Endothelial cell of umbilical vein (primary cell): ENCODE data around the gene OAF. TPM values are rescaled to one million over a fixed set of nuclear protein-coding genes. Genes with fewer than 3 reads are reported as not detected.

Source experiments
- BruUV-seq: library from RNA; stranded (reverse); fragments of 400-500 nt; replicated peaks from 2 replicates; lab custom pipeline; 2021; lab: Mats Ljungman, UMichigan
- CTCF ChIA-PET: fragments of 300-600, 350-600 bp; sonication (Branson Sonifier 250); formaldehyde crosslinking; loops from one replicate; lab custom pipeline; 2021; ENCODE audit warnings: antibody characterized with exemption, inconsistent platforms; lab: Charles Lee
- POLR2A ChIA-PET: fragments of 300-600, 350-600 bp; sonication (Branson Sonifier 250); formaldehyde crosslinking; loops from one replicate; lab custom pipeline; 2021; ENCODE audit warnings: antibody characterized with exemption, inconsistent platforms; lab: Charles Lee
- DNase-seq: peaks from one replicate; pipeline ENCODE4 v3.0.0-alpha.2; 2011; ENCODE audit warnings: low read depth, low spot score
- FAIRE-seq: peaks from 2 replicates; lab custom pipeline; 2011; peaks lifted over from hg19 to GRCh38; lab: Jason Lieb, UNC
- H2AFZ ChIP-seq: 2 replicates; pipeline ENCODE4 v1.6.0; 2012; ENCODE audit warnings: low read depth, low read length, control low read depth, inconsistent platforms
- H3K27ac ChIP-seq: 2 replicates; pipeline ENCODE4 v1.5.1; 2011; ENCODE audit warnings: low read depth, mild to moderate bottlenecking, control low read depth, low read length, moderate library complexity; ENCODE audit not compliant: insufficient read depth
- H3K27me3 ChIP-seq, 2 experiments: 2 replicates each; pipeline versions ENCODE4 v1.6.0 to v1.6.1; 2011; ENCODE audit warnings: low read length in 2 of 2, mixed read lengths in 1 of 2; ENCODE audit not compliant: control insufficient read depth in 2 of 2, insufficient read depth in 2 of 2
- H3K36me3 ChIP-seq, 2 experiments: 2 replicates in 1 of 2; 3 replicates in 1 of 2; pipeline ENCODE4 v1.5.1; 2011; ENCODE audit warnings: low read length in 2 of 2, mild to moderate bottlenecking in 1 of 2, moderate library complexity in 1 of 2; ENCODE audit not compliant: control insufficient read depth in 2 of 2, insufficient read depth in 2 of 2; ENCODE audit errors: extremely low read depth in 1 of 2
- H3K4me1 ChIP-seq: 3 replicates; pipeline ENCODE4 v1.5.1; 2011; ENCODE audit warnings: mild to moderate bottlenecking, low read length; ENCODE audit not compliant: control insufficient read depth, insufficient read depth; ENCODE audit errors: extremely low read depth
- H3K4me2 ChIP-seq: 2 replicates; pipeline ENCODE4 v1.6.1; 2011; ENCODE audit warnings: low read length, control low read depth, mixed read lengths; ENCODE audit not compliant: insufficient read depth
- H3K4me3 ChIP-seq, 3 experiments: fragments of 200-600 bp in 1 of 3; sonication (generic), shearing (Covaris generic) in 1 of 3; replicated peaks in 1 of 3; 2 replicates each; pipeline ENCODE4 v1.5.1; 2011 to 2016; ENCODE audit warnings: control low read depth in 3 of 3, low read length in 3 of 3, mild to moderate bottlenecking in 2 of 3, inconsistent platforms in 1 of 3, low read depth in 1 of 3, moderate library complexity in 1 of 3; ENCODE audit not compliant: insufficient read depth in 1 of 3
- H3K79me2 ChIP-seq: 2 replicates; pipeline ENCODE4 v1.6.0; 2012; ENCODE audit warnings: low read length, inconsistent platforms; ENCODE audit not compliant: control insufficient read depth, insufficient read depth
- H3K9ac ChIP-seq: replicated peaks from 2 replicates; pipeline ENCODE3; 2011; ENCODE audit warnings: low read length, control low read depth; ENCODE audit not compliant: insufficient read depth; ENCODE audit errors: extremely low read depth
- H3K9me1 ChIP-seq: replicated peaks from 3 replicates; pipeline ENCODE4 v1.6.0; 2011; ENCODE audit warnings: mild to moderate bottlenecking, low read length; ENCODE audit not compliant: control insufficient read depth, insufficient read depth; ENCODE audit errors: extremely low read depth
- H3K9me3 ChIP-seq: replicated peaks from 2 replicates; pipeline ENCODE4 v1.5.1; 2012; ENCODE audit warnings: low read length, inconsistent platforms; ENCODE audit not compliant: control insufficient read depth, insufficient read depth
- H4K20me1 ChIP-seq: replicated peaks from 2 replicates; pipeline ENCODE3; 2011; ENCODE audit warnings: mild to moderate bottlenecking, low read length; ENCODE audit not compliant: control insufficient read depth, insufficient read depth; ENCODE audit errors: extremely low read depth
- EZH2 ChIP-seq: IDR thresholded peaks from 2 replicates; pipeline ENCODE4 v1.6.1; 2012; ENCODE audit warnings: borderline replicate concordance, low read depth, mild to moderate bottlenecking, moderate library complexity, low read length, inconsistent platforms; ENCODE audit not compliant: severe bottlenecking
- FOS ChIP-seq: IDR thresholded peaks from 2 replicates; pipeline ENCODE4 v1.6.1; 2011; ENCODE audit warnings: mild to moderate bottlenecking, low read length, moderate library complexity, borderline replicate concordance; ENCODE audit not compliant: insufficient read depth
- GATA2 ChIP-seq: IDR thresholded peaks from 2 replicates; pipeline ENCODE4 v1.7.0; 2011; ENCODE audit warnings: low read depth, mild to moderate bottlenecking, moderate library complexity, mixed read lengths, low read length; ENCODE audit not compliant: insufficient read length, insufficient read depth
- MYC ChIP-seq: IDR thresholded peaks from one replicate; pipeline ENCODE4 v1.6.1; 2011; ENCODE audit warnings: mild to moderate bottlenecking, low read depth, low read length
- POLR2A ChIP-seq: IDR thresholded peaks from 2 replicates; pipeline ENCODE4 v1.6.1; 2012; ENCODE audit warnings: low read depth, mild to moderate bottlenecking, control low read depth, low read length
- POLR2AphosphoS5 ChIP-seq: IDR thresholded peaks from 2 replicates; pipeline ENCODE4 v1.6.1; 2012; ENCODE audit warnings: low read depth, mild to moderate bottlenecking, control low read depth, low read length, moderate library complexity; ENCODE audit not compliant: insufficient read depth
- dilution Hi-C: fragments of 300-500 bp; cut with MboI; formaldehyde crosslinking; loops from one replicate; pipeline ENCODE4 v1.15.0; 2019; ENCODE audit warnings: low sequenced_read_pairs; ENCODE audit not compliant: extremely low pct_ligation_motif_present
- intact Hi-C: fragments of 100-400 bp; cut with micrococcal nuclease; formaldehyde crosslinking; loops from one replicate; pipeline ENCODE4 v1.10.0; 2022
- polyA plus RNA-seq, 4 experiments: library from polyadenylated mRNA; depleted of rRNA in 3 of 4; stranded (reverse) in 3 of 4; unstranded in 1 of 4; fragments of >200 nt; gene quantifications; 2 replicates each; pipeline versions ENCODE4 v1.2.1 to v1.2.3, GENCODE V29; 2011 to 2012; ENCODE audit warnings: missing spikeins in 1 of 4
- total RNA-seq: library from RNA; stranded (reverse); gene quantifications from 2 replicates; pipeline ENCODE4 v1.2.3, GENCODE V29; 2021
- TF ChIP-seq, protein P1 (sequence below): IDR thresholded peaks from 2 replicates; pipeline ENCODE4 v1.6.1; 2011; ENCODE audit not compliant: insufficient read depth, insufficient read length
- TF ChIP-seq, protein P2 (sequence below), 2 donors: IDR thresholded peaks; 1 replicate in 1 of 2; 2 replicates in 1 of 2; pipeline ENCODE4 v1.5.1; 2011; ENCODE audit warnings: low read length in 2 of 2, mild to moderate bottlenecking in 2 of 2, moderate library complexity in 2 of 2, control low read depth in 1 of 2, inconsistent platforms in 1 of 2, low read depth in 1 of 2; ENCODE audit not compliant: insufficient read depth in 1 of 2; ENCODE audit errors: extremely low read depth in 1 of 2

The OAF gene
- total and polyA plus RNA-seq, 2 donors (not counting 3 experiments of a cell fraction or from before 2014, with no cell fraction given) = 32.1 to 33.8 TPM

DNA sequence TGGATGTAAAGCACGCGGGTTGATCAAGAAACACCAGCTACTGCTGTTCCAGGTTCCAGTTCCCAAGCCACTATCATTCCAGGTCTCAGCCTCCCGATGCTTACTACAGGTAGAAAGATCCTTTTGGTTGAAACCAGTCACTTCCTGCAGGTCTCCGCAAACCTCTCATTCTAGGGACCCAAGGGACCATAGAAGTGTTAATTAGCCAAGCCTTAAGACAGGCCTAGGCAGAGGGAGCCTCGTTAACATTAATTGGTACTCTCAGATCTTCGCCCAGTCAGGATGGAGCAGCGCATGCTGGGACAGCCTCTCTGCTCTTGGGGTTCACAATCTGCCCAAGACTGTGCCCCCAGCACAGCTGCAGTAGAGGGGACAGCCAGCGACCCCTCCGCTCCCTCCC, 11.2 kb upstream of the OAF start:
- no peak overlapping the region for H3K27ac ChIP-seq
- H3K9ac ChIP-seq = no peak overlapping the region
- H4K20me1 ChIP-seq = no peaks in the 10 kb centered on the region
- CTCF ChIA-PET = interaction anchor here (1.4 to 1.5 kb wide), 2 partner anchors 36 to 103 kb away, joined by 3 to 4 read pairs; no protein-coding TSS in a partner anchor
- no peak overlapping the region for H2AFZ ChIP-seq
- intact Hi-C loops (no loop called here), dilution Hi-C loops (no loop called here)
- FAIRE-seq (no peak), DNase-seq (no peak)
- no peaks in the 10 kb centered on the region for H3K79me2 ChIP-seq
- H3K4me1 ChIP-seq = no peaks in the 10 kb centered on the region
- H3K9me1 ChIP-seq = no peaks in the 10 kb centered on the region
- POLR2A ChIA-PET = no interaction called here
- no peak overlapping the region for H3K4me3 ChIP-seq
- no peaks in the 10 kb centered on the region for H3K9me3 ChIP-seq
- no TSS peak for BruUV-seq
- H3K4me2 ChIP-seq = no peak overlapping the region
- TF ChIP-seq POLR2A (no peak), GATA2 (no peak), POLR2AphosphoS5 (no peak), FOS (no peak), EZH2 (no peak), MYC (no peak)
- TF ChIP-seq, protein P1, sequence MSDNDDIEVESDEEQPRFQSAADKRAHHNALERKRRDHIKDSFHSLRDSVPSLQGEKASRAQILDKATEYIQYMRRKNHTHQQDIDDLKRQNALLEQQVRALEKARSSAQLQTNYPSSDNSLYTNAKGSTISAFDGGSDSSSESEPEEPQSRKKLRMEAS = no peak
- TF ChIP-seq, protein P2, sequence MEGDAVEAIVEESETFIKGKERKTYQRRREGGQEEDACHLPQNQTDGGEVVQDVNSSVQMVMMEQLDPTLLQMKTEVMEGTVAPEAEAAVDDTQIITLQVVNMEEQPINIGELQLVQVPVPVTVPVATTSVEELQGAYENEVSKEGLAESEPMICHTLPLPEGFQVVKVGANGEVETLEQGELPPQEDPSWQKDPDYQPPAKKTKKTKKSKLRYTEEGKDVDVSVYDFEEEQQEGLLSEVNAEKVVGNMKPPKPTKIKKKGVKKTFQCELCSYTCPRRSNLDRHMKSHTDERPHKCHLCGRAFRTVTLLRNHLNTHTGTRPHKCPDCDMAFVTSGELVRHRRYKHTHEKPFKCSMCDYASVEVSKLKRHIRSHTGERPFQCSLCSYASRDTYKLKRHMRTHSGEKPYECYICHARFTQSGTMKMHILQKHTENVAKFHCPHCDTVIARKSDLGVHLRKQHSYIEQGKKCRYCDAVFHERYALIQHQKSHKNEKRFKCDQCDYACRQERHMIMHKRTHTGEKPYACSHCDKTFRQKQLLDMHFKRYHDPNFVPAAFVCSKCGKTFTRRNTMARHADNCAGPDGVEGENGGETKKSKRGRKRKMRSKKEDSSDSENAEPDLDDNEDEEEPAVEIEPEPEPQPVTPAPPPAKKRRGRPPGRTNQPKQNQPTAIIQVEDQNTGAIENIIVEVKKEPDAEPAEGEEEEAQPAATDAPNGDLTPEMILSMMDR (IDR thresholded peaks at IDR 0.05; ENCODE audit: extremely low read depth in 1 of 2, insufficient read depth in 1 of 2, low read depth in 1 of 2, low read length in 2 of 2) = no peak
- H3K36me3 ChIP-seq = no peaks in the 10 kb centered on the region
- H3K27me3 ChIP-seq = peaks cover 7 to 11% of the 10 kb centered on the region in 2 experiments
